ENCODE data around the gene CRIP3.

The CRIP3 gene

DNA sequence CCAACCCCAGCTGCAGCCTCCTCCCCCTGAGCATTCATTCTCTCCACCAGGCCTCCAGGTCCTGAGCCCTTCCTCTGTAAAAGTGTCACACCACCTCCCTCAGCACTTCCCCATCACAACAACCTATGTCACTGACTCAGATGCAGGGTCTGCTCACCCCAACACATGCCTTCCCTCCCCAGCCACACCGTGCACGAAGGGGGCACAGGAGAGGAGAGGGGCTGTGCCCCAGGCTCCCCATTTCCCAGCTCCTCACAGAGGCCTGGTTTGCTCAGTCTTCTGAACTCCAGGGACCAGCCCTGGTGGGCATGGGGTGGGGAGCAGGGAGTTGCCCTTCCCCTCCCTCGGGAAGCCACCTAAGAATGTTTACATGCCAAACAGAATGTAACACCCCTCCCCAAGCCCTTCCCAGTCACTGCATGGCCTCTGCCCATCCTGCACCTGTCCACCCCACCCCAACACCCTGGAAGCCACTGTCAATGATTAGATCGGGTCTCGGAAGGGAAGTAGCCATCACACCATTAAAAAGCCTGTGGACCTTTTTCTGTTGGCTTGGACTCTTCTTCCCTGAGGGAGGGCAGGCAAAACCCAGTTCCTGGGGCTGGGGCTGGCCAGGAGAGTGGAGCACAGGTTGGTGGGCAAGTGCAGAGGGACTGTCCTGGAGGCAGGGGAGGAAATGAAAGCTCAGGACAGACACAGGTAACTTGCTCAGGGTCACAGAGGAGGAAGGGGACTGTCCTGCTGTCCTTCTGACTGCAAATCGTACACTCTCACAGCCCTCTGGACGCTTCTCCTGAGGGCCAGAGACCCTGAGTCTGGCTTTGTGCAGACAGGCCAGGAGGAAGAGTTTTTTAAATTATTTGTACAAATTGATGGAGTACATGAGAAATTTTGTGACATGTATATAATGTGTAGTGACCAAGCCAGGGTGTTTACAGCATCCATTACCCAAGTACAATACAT lies 20.6 kb downstream of the CRIP3 start:
- DNase-seq (ENCODE audit: low spot score): no peak

DNA sequence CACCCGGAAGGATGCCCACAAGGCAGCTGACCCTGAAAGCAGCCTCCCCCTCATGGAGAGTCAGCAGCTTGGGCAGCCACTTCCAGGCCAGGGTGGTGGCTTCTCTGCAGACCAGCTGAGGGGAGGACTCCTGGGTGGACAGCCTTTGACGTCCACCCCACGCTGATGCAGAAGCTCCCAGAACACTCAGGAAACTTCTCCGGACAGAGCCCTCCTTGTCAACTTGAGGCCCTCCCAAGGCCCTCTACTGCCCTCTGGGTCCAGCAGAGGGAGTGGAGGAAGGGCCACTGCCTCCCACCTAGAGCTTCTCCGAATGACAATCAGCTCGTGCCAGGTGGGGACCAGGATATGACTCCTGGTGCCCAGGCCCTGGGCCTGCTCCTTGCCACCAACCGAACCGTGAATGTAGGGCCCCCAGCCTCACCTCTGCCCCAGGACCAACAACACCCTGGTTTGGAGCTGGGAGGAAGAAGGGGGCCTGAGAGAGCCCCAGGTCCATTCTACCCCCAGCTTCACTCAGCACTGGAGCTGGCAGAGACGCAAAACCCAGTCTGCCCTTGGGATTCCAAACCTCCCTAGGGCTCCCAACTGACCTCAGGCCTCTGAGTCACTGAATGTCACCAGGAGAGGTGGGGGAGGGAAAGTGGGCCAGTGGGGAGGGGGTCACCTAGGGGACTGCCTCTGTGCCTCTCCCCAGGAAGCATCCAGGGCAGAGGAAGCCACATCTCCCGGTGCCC lies 21.5 kb downstream of the CRIP3 start:
- DNase-seq (ENCODE audit: low spot score): peak; percentile 73

DNA sequence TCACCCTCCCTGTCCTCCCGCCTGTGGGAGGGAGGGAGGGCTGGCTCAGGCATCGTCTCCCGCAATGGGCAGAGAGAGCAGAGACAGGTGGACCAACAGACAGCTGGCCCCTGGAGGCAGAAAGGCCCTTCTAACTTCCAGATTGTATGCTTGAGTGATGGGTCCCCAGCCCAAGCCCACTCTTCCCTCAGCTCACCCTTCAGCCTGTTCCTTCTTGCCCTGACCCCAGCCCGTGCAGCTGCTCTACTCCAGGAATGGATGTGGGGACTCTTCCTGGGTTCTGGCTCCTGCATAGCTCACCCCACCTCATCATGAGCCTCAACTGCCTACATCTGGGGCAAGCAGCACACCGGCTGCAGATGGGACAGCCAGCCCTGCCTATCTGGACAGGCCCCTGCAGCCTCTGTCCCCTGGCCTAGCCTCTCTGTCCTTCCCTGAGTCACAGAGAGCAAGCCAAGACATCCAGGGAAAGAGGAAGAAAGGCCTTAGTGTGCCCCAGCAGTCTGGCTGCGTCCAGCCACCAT lies 22.1 kb downstream of the CRIP3 start:
- DNase-seq (ENCODE audit: low spot score): no peak

DNA sequence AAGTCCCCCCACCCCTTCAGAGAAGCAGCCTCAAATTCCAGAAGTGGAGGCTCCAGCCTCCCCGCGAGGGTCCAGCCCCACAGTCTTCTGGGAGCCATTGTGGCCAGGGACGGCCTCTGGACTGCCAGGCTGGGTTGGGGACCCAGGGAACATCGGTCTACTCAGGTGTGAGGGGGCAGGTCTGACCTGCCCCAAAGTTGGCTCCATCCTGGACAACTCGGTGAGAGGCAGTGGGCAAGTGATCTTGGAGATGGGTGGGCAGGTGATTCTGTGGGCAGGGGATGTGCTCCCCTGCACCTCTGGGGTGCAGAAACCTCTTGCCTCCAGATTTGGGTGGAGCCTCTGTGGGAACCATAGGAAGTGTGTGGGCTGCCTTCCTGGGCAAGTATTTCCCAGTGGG lies 22.8 kb downstream of the CRIP3 start:
- no peak for DNase-seq (ENCODE audit: low spot score)

DNA sequence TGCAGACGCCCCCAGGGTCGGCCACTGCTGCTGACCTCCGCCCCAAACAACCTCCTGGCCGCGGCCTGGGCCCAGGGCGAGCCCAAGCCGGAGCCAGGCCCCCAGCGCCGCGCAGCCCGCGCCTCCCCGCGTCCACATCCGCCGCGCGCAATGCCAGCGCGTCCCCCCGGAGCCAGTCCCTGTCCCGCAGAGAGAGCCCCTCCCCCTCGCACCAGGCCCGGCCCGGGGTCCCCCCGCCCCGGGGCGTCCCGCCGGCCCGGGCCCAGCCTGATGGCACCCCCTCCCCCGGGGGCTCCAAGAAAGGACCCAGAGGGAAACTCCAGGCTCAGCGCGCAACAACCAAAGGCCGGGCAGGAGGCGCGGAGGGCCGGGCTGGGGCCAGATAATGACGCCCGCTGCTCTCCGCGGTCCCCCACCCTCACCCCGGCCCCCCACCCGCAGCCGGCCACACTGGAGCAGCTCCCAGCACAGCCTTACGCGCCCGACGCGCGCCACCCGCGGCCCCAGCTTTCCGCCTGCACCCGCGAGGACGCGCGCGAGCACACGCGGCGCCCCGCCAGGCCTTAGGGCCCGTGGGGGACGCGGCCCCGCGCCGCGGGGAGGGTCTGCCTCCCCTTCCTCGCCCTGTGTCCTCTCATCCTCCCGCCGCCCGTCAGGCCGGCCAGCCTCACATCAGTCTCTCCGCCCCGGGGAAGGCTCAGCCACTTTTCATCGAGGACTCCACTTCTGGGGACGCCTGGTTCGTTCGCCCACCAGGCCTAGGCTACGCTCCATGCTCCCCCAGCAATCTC lies 23.4 kb downstream of the CRIP3 start:
- peak; percentile 69 for DNase-seq (ENCODE audit: low spot score)

DNA sequence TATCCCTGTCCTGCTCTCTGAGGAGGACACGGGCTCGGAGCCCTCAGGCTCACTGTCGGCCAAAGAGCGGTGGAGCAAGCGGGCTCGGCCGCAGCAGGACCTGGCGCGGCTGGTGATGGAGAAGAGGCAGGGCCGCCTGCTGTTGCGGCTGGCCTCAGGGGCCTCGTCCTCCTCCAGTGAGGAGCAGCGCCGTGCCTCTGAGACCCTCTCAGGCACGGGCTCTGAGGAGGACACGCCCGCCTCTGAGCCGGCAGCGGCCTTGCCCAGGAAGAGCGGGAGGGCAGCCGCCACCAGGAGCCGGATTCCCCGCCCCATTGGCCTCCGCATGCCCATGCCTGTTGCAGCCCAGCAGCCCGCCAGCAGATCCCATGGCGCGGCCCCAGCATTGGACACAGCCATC lies 24.7 kb downstream of the CRIP3 start:
- no peak for DNase-seq (ENCODE audit: low spot score)

DNA sequence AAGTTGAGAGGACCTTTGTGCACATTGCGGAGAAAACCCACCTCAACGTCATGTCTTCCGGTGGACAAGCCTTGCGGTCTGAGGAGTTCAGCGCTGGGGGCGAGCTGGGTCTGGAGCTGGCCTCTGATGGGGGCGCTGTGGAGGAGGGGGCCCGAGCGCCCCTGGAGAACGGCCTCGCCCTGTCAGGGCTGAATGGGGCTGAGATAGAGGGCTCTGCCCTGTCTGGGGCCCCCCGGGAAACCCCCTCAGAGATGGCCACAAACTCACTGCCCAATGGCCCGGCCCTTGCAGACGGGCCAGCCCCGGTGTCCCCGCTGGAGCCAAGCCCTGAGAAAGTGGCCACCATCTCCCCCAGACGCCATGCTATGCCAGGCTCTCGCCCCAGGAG lies 25.1 kb downstream of the CRIP3 start:
- DNase-seq (ENCODE audit: low spot score): no peak

DNA sequence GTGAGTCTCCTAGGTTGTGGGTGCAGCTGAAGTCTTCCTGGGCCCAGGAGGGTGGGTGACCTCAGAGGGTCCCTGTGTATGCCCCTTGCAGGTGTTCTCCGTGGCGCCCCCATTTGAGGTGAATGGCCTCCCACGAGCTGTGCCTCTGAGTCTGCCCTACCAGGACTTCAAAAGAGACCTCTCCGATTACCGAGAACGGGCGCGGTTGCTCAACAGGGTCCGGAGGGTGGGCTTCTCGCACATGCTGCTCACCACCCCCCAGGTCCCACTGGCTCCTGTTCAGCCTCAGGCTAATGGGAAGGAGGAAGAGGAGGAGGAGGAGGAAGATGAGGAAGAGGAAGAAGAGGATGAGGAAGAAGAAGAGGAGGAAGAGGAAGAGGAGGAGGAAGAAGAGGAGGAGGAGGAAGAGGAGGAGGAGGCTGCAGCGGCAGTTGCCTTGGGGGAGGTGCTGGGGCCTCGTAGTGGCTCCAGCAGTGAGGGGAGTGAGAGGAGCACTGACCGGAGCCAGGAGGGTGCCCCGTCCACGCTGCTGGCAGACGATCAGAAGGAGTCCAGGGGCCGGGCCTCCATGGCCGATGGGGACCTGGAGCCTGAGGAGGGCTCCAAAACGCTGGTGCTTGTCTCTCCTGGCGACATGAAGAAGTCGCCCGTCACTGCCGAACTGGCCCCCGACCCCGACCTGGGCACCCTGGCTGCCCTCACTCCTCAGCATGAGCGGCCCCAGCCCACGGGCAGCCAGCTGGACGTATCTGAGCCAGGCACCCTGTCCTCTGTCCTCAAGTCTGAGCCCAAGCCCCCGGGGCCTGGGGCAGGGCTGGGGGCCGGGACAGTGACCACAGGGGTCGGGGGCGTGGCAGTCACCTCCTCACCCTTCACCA lies 25.8 kb downstream of the CRIP3 start:
- no peak for DNase-seq (ENCODE audit: low spot score)

DNA sequence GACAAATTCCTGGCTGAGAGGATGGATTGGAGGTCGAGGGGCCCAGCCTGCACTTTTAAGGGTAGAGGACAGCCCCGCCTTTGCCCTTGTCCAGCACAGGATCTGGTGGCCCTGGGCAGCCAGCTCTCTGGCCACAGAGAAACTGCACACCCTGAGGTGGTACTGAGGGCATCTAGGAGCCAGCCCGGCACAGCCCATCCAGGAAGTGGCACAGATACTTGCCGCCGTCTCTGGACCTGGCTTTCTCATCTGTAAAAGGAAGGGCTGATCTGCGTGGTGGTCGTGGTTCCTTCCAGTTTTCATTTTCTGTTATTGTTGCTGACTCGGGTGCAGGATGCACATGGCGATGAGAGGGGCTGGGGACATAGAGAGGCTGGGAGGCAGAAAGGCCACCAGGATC lies 26.6 kb downstream of the CRIP3 start:
- DNase-seq (ENCODE audit: low spot score): no peak

DNA sequence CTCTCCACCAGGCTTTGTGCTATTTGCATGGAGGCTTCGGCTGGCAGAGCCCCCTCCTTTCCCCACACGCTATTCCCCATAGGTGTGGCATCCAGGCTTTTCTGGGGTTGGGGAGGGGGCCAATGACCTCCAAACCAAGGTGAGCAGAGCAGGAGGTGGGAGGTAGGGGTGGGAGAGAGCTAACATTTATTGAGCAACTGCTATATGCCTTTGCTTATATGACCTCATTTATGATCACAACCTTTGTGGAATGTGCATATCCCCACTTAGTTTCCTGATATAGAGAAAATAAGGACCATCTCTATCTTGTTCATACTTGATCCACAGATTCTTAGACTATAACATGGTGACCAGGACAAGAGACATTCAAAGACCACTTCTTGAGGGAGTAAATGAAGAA lies 28.4 kb downstream of the CRIP3 start:
- DNase-seq (ENCODE audit: low spot score): no peak

DNA sequence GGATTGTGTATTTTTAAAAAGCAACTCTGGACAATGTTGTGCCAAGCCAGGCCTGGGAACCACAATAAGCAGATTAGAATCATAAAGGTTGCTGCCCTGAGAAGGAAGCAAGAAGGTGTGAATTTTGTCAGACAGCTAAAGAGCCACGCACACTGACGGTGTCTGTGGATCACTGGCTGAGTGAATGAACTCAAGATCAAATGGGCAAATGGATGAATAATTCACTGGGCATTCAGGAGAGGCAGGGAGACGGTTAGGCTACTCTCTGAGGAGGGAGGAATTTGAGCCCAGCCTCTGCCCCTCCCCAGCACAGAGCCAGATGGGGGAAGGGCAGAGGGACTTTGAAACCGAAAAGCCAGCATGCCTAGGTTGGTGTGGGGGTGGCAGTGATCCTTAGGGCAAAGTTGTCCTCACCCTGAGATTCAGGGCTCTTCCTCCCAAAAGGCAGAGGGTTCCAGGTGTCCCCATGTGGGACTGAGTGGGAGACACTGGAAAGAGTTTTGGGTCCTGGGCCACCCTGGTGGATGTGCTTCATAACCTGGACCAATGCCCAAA lies 30.0 kb downstream of the CRIP3 start:
- no peak for DNase-seq (ENCODE audit: low spot score)

DNA sequence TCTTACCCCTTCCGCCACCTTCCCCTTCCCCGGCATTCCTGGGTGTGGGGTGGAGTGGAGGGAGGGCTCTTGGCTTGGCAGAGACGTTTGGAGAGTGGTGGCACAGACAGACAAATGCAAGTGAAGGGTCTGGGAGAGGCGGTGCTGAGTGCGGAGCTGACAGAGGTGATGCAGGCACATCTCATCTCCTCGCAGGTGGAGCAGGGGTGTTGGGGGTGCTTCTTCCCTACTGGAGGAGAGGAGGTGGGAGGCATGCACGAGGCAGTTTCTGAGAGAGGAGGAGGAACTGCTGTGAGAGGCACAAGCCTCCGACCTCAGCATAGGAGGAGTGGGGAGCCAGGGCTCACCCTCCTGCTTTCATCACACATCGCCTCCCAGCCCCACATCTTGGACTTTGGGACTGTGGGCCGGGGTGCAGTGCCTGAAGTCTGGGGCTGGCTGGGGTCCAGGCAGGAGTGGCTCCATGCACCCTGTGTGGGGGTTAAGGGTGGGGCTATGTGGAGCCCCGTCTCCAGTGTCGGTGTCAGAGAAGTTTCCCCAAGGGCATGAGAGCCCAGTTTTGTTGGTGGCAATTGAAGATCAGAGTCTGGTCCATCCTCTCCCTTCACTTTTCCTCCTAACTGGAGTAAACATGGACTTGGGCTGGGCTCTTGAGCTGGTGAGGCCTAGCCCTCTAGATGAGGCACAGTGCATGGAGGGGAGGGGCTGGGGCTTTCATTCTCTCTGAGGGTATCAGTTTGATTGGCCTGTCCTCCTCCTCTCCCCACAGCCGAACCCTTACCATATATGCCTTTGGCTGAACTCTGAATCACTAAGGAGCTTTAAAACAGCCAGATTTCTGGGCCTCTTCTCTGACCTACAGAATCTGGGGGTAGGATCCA lies 30.7 kb downstream of the CRIP3 start:
- no peak for DNase-seq (ENCODE audit: low spot score)

DNA sequence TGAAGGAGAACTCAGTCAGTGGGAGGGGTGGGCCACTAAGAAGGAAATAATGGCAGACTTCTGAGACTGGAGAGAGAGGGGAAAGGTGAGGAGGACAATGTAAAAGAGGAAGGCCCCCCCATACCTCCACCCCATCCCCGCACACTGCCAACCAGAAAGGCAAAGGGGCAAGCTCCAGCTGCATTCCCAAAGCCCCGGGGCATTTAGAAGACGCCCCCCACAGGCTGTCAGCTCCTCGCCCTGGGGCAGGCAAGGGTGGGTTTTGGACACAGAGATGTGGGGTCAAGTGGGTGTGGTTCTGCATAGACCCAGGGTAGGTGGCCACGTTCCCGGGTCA lies 31.4 kb downstream of the CRIP3 start:
- DNase-seq (ENCODE audit: low spot score): no peak

DNA sequence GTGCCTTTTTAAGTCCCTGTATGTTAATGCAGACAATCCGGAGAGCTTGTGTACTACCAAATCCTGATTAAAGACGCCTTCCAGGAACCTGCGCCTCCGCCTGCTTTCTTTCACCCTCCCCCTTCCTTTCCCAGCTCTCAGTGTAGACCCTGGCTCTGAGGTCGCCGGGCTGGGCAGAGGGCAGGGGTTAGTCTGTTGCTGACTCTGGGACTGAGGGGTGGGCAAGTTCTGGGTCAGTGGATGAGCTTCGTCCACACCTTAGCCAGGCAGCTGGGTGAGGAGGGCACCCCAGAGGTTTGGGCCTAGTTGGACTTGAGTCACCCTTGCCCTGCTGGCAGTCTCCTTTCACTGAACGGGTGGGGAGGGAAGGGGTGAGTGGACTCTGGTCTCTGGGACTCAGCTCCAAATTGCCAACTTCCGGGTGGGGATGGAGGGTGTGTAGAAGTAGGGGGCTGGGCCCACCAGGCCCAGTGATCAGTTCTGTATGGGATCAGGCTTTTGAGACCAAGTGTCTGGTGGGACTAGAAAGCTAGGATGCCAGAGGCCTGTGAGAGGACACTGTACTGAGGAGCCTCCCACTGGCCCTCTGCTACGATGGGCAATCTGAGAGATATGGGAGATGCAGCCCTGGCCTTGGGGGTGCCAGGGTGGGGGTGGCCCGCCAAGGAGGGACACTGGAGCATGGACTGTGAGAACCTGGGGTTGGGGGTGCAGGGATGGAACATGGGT lies 31.9 kb downstream of the CRIP3 start:
- DNase-seq (ENCODE audit: low spot score): no peak

DNA sequence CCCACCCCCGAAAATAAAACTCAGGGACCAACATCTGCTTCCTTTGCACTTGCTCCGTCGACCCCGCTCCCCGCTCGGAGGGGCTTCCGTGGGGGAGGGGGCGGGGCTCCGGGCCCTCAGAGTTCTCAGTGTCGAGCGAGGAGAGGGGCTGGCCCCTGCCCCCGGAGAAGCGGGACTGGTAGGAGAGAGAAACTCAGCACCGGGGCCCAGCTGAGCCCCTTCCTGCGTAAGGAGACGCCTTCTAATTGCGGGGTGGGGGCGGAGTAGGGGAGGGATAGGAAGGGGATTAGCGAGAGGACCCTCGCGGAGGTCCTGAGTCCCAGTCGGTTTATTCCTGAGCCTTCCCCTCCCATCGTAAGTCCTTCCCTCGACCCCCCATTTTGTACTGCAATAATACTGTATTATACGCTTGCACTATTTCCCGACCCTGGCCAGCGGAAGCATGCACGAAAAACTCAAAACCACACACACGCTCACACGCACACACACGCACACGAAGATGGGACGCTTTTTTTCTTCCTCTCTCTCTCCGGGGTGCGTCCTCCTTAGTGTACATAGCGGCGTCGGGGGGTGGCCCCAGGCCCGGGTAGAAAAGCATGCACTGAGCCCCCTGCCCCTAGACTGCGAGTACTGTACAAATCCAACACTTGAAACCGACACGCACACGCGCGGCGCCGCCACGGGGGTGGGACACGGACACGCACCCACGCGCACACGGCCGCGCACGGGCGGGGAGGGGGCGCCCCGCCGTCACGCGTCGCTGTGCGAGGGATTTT lies 32.6 kb downstream of the CRIP3 start:
- peak; percentile 63 for DNase-seq (ENCODE audit: low spot score)

DNA sequence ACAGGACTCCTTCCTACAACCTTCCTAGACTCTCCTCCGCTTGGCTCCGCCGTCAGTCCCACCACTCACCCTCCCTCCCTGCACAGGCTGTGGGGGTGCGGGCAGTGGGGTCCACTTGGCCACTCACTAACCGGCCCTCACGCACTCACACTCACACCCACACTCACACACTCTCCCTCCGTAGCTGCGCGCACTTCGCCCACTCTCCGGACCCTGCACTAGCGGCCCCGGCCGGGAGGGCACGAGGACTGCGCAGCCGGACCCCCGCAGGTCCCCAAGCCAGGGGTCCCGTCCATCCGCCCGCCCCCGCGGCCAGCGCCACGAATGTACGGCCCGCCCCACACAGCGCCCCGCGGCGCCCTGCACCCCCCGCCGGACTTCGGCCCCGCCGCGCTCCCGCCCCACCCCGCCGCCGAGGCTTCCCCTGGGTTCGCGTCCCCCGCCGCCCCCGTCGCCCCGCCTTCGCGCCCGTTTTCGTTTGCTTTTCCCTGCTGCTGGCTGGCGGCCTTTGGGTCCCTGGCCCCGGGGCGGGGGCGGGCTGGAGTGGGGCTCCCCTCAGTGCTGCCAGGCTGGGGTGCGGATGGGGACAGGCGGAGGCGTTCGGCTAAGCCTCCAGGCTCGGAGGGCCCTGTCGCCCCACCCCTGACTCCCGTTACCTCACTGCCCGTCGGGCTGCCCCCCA lies 33.6 kb downstream of the CRIP3 start:
- peak; percentile 66 for DNase-seq (ENCODE audit: low spot score)

DNA sequence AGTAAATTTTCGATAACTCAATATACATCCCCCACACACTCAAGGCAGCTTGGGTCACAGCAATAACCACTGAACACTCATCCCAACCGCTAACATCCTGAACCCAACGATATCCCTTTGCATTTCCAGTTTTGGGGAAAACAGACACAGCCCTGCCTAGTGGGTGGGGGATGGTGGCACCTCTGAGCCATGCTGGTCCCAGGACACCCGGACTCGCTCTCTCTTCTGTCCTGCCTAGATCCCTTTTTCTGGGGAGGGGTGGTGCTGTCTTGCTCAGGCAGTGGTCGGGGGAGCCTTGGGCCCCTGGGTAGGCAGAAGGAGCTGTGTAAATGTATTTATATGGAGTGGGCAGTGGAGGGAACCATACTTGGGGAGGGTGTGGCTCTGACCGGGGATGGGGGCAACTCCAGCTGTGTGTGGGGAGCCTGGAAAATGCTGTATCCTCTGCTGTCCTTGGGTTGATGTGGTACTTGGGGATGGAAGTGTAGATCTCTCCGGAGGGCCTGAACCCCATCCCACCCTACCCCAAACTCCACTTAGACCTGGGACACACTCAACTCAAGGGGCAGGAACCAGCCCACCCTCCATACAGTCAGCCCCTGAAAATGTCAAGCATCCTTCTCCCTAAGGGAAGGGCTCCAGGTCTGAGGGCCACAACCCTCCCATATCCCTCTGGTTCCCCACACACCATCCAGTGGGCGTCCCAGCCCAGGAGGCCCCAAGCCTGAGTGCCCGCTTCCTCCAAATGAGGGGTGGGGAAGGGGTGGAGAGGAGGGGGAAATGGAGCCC lies 34.3 kb downstream of the CRIP3 start:
- DNase-seq (ENCODE audit: low spot score): no peak

Data from iPS-NIHi11 (cell line).